Measurements from ENCODE around the gene HES3. TPM values are rescaled to one million over a fixed set of nuclear protein-coding genes. Genes with fewer than 3 reads are reported as not detected.

HES3 gene
- total RNA-seq, 2 experiments from 2014 or later = not detected

DNA sequence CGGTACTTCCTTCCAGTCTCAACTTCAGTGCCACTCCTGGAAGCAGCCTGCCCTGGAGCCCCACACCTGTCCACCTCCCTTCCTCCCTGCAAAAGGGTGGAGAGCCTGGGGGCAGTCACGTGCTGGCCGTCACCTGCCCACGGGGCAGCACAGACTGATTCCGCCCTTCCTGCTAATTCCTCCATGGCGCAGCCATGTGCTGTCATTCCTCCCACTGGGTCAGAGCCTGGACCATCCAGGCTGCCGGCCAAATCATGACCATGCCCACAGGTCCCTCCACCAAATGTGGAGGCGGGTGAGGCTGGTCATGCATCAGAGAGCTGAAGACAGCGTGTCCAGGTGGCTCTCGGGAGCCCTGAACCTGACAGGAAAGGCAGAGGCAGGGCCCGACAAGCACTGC, 41.4 kb downstream of the HES3 start:
- Mint-ChIP-seq H3K27me3 (no peaks in the 10 kb centered on the region), H3K4me3 (no peak overlapping the region), H3K27ac (no peak overlapping the region), H3K4me1 (no peaks in the 10 kb centered on the region), H3K36me3 (ENCODE audit: low read depth) (no peaks in the 10 kb centered on the region), H3K9me3 (no peaks in the 10 kb centered on the region)
- POLR2A ChIA-PET = no interaction called here
- CTCF ChIA-PET = no interaction called here
- no peak for DNase-seq

DNA sequence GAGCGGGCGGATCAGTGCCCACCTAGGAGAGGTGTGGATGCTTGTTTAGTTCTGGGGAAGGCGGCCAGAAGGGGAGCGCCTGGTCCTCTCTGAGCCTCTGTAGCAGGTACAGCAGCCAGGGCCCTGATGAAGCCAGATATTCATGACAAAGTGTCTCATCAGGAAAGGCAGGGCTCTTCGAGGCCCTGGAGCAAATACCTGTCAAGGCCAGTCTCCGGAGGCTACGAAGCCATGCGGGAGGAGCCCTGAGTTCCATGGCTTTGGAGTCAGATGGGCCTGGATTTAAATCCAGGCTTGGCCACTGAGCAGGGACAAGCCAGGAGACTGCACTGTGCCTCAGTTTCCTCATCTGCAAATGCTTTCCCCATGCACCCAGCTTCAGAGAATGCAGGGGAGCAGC, 42.3 kb downstream of the HES3 start:
- Mint-ChIP-seq H3K27ac (no peak overlapping the region), H3K4me3 (no peak overlapping the region), H3K27me3 (no peaks in the 10 kb centered on the region), H3K4me1 (no peaks in the 10 kb centered on the region), H3K36me3 (ENCODE audit: low read depth) (no peaks in the 10 kb centered on the region), H3K9me3 (no peaks in the 10 kb centered on the region)
- ChIA-PET POLR2A (no interaction called here), CTCF (no interaction called here)
- no peak for DNase-seq

DNA sequence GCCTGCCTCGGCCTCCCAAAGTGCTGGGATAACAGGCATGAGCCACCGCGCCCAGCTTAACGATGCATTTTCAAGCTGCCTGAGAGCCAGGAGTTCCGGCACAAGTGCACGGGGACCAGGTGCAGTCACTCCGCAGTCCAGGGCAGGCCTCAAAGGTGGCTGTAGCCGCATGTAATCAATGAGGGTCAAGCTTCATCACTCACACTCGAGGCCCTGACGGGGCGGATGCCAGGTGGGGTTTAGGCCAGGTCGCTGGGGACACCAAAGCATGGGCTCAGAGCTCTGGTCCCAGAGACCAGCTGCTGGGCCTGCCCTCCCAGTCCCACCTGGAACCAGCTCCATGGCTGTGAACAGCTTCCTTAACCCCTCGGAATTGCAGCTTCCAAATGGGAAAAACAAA, 43.0 kb downstream of the HES3 start:
- Mint-ChIP-seq H3K36me3 (ENCODE audit: low read depth) (no peaks in the 10 kb centered on the region), H3K9me3 (no peaks in the 10 kb centered on the region), H3K4me3 (no peak overlapping the region), H3K27me3 (no peaks in the 10 kb centered on the region), H3K4me1 (no peaks in the 10 kb centered on the region), H3K27ac (no peak overlapping the region)
- no peak for DNase-seq
- POLR2A ChIA-PET = interaction anchor here (0.7 kb wide), 1 partner anchor 82 kb away, joined by 5 read pairs; no protein-coding TSS in a partner anchor
- CTCF ChIA-PET = interaction anchor here (0.6 to 1.1 kb wide), 4 partner anchors 12 to 325 kb away, joined by 3 to 4 read pairs (median 3); no protein-coding TSS in a partner anchor

DNA sequence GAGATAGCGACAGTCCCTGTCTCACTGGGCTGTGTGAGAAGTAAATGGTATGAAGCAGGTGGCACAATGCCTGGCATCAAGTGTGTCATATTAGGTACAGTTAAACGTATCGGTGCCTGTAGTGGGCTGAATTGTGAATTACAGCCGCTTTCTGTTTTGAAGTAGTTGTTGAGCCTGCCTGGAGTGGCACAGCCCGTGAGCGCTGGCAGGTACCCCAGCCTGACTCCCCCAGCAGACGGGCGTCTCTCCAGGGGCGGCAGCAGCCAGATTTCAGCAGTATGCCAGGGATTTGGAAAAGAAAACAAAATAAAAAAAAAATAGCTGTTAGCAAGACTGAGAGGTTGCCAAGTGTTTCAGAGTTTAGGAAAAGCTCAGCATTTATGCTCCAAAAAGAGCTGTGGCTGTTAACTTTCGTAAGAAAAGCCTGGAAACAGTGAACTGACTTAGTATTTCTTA, 43.5 kb downstream of the HES3 start:
- no peak for DNase-seq
- H3K4me1 Mint-ChIP-seq = no peaks in the 10 kb centered on the region
- ChIA-PET CTCF (interaction anchor here (0.6 to 1.1 kb wide), 5 partner anchors 12 to 324 kb away, joined by 3 to 4 read pairs (median 3); no protein-coding TSS in a partner anchor), POLR2A (interaction anchor here (0.7 kb wide), 1 partner anchor 82 kb away, joined by 5 read pairs; no protein-coding TSS in a partner anchor)
- H3K36me3 Mint-ChIP-seq (ENCODE audit: low read depth) = peaks cover 2% of the 10 kb centered on the region
- no peaks in the 10 kb centered on the region for H3K9me3 Mint-ChIP-seq
- H3K27me3 Mint-ChIP-seq = no peaks in the 10 kb centered on the region
- H3K4me3 Mint-ChIP-seq = no peak overlapping the region
- H3K27ac Mint-ChIP-seq = no peak overlapping the region

DNA sequence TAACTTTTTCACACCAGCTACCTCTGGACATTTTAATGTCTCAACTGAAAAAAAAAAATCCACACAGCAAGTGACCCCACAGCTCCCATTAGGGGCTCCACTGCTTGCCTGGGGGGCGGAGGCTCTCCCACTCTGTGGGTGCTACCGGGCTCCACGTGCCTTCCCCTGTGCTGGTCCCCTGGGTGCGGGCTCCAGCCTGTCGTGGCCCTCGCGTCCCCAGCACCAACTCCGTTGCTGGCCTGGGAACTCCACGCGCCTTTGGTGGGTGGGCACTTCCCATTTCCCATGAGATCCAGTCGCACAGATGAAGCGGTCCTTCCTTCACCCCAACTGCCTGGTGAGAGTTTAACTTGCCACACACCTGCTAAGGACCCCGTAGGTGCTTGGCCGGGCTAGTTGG, 44.0 kb downstream of the HES3 start:
- Mint-ChIP-seq H3K27me3 (no peaks in the 10 kb centered on the region), H3K4me1 (no peaks in the 10 kb centered on the region), H3K9me3 (no peaks in the 10 kb centered on the region), H3K27ac (no peak overlapping the region), H3K36me3 (ENCODE audit: low read depth) (peaks cover 3% of the 10 kb centered on the region), H3K4me3 (no peak overlapping the region)
- CTCF ChIA-PET = interaction anchor here (0.6 to 1.0 kb wide), 4 partner anchors 23 to 893 kb away, joined by 3 read pairs; no protein-coding TSS in a partner anchor
- POLR2A ChIA-PET = no interaction called here
- no peak for DNase-seq

DNA sequence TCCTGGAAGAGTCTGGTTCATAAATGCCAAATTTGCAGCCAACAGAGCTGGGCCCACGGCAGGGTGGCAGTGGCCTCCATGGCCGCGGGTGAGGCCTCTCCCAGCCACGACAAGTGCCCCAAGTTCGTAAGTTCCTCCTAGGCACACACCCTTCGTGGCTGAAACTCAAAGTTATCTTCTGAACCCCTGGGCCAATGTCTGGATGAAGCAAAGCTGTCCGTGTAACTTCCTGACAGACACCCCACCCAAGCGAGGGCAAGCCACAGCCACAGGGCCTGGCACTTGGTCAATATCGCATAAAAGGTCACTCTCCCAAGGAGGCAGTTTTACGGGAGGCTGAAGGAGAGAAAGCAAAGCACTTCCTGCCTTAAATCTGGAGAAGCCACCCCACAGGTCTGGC, 44.7 kb downstream of the HES3 start:
- Mint-ChIP-seq H3K4me1 (no peaks in the 10 kb centered on the region), H3K4me3 (no peak overlapping the region), H3K36me3 (ENCODE audit: low read depth) (peaks cover 9% of the 10 kb centered on the region), H3K27me3 (no peaks in the 10 kb centered on the region), H3K9me3 (no peaks in the 10 kb centered on the region), H3K27ac (no peak overlapping the region)
- no peak for DNase-seq
- CTCF ChIA-PET = no interaction called here
- POLR2A ChIA-PET = no interaction called here

DNA sequence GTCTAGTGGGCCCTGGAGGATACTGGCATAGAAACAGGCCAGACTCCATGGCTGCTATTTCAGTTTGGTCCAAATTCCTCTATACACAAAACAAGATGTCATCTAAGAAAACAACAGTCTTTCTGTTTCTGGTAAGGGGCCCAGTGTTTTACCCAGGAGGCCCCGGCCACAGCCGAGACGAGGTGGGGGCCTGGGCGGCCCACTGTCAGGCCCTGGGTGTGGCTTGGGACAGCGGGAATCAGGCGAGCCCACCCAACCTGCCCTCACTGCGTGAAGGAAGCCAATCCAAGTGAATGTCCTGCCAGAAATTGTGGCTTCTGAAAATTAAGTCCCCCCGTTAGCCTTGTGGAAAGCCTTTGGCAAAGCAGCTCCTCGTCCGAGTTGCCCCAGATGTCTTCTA, 48.1 kb downstream of the HES3 start:
- H3K9me3 Mint-ChIP-seq = no peaks in the 10 kb centered on the region
- peak overlapping the region; percentile 17 for H3K27ac Mint-ChIP-seq
- ChIA-PET CTCF (no interaction called here), POLR2A (no interaction called here)
- DNase-seq = no peak
- H3K4me3 Mint-ChIP-seq = no peak overlapping the region
- H3K4me1 Mint-ChIP-seq = peaks cover 6% of the 10 kb centered on the region
- H3K36me3 Mint-ChIP-seq (ENCODE audit: low read depth) = peaks cover 14% of the 10 kb centered on the region
- no peaks in the 10 kb centered on the region for H3K27me3 Mint-ChIP-seq

DNA sequence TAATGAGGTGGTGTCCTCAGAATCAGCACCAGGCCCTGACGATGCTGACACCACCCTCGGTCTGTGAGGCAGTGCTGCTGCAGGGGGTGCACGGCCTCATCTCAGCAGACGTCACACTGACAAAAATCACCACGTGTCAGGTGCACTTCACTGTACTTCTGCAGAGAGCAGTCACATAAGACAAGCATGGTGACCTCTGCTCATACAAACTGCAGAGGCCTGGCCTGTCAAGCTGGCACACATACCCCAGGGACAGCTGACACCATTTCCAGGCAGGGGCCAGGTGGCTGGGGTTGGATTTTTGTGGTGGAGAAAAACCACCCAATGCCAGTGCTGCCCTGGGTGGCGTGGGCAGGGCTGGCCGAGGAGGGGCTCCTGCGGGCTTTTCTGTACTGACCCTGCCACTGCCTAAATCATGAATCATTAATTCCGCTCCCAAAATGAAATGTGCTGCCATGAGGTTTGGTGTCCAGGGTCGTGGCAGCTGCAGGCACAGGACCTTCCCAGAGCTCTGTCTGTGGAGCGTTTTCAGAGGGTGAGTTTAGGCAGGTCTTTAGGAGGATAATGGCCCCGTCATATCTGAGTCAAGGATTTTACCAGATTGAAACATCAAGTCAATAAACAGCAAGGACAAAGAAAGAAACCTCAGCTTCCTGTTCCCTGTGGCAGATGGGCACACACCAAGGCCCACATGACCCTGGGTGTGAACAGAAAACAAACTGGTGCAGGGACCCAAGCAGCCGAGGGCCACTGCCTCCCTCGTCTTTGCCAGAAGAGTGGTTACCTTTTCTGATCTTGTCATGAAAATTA, 50.3 kb downstream of the HES3 start:
- Mint-ChIP-seq H3K27me3 (no peaks in the 10 kb centered on the region), H3K27ac (peak overlapping the region; percentile 62), H3K9me3 (no peaks in the 10 kb centered on the region), H3K4me1 (peaks cover 6% of the 10 kb centered on the region), H3K36me3 (ENCODE audit: low read depth) (peaks cover 14% of the 10 kb centered on the region), H3K4me3 (no peak overlapping the region)
- ChIA-PET CTCF (no interaction called here), POLR2A (no interaction called here)
- DNase-seq = no peak

DNA sequence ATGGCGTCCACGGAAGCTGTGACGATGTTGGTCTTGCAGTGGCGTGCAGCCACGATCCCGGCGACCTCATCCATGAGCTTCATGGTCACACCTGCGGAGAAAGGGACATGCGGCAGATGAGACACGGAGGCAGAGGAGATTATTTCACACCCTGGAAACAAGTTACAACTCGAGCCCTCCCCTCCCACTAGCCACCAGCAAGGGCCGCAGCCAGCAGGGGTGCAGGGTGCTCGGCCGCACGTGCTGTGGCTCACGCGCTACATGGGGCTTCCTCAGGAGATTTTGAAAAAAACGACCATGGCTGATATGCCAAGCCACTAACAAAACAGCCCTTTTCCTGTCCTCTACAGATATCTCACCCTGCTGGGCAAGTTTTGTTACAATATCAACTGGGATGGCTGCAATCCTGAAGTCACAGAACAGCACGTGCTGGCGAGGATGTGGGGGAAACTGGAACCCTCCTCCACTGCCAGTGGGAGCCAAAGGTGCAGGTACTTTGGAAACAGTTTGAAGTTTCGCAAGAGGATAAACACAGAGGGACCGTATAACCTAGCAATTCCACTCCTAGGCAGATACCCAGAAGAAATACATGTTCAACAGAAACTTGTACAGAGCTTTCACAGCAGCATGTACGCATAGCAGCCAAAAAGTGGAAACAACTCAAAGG, 51.0 kb downstream of the HES3 start:
- Mint-ChIP-seq H3K4me1 (peaks cover 6% of the 10 kb centered on the region), H3K36me3 (ENCODE audit: low read depth) (peaks cover 14% of the 10 kb centered on the region), H3K27ac (no peak overlapping the region), H3K9me3 (no peaks in the 10 kb centered on the region), H3K4me3 (no peak overlapping the region), H3K27me3 (no peaks in the 10 kb centered on the region)
- POLR2A ChIA-PET = no interaction called here
- DNase-seq = no peak
- CTCF ChIA-PET = no interaction called here

Other genes starting within 250 kb of the HES3 start
- gene KCNAB2, start 198.3 kb upstream of the HES3 start, total RNA-seq = 100 to 1,000 TPM; 258 to 294 TPM
- under 1 TPM; 0.67 to 0.96 TPM for gene CHD5, start 63.9 kb upstream of the HES3 start, total RNA-seq
- gene RPL22, start 44.6 kb upstream of the HES3 start, total RNA-seq = 100 to 1,000 TPM; 328 to 370 TPM
- 1 to 10 TPM; 4.0 to 7.4 TPM for gene RNF207, start 38.1 kb upstream of the HES3 start, total RNA-seq
- gene ICMT, start 8.2 kb upstream of the HES3 start, total RNA-seq = 10 to 100 TPM; 50.4 to 53.3 TPM
- under 1 TPM; 0.85 to 0.99 TPM for gene GPR153, start 16.9 kb downstream of the HES3 start, total RNA-seq
- 100 to 1,000 TPM; 101 TPM for gene ACOT7, start 149.6 kb downstream of the HES3 start, total RNA-seq
- under 1 TPM; 0.21 to 0.30 TPM for gene HES2, start 175.7 kb downstream of the HES3 start, total RNA-seq
- gene ESPN, start 180.6 kb downstream of the HES3 start, total RNA-seq = under 1 TPM; 0.56 to 0.77 TPM
- gene TNFRSF25, start 222.0 kb downstream of the HES3 start, total RNA-seq = 10 to 100 TPM; 88.5 to 92.8 TPM
- 1 to 10 TPM; 1.3 to 1.8 TPM for gene PLEKHG5, start 247.5 kb downstream of the HES3 start, total RNA-seq